NCI-H1092 (cell line): ENCODE measurements around the gene LIPC.
A peak's percentile ranks its signal among the peaks of the same experiment; 100 is the strongest.

Experiments
- DNase-seq: peaks from one replicate; lab custom pipeline; 2025; lab: John Stamatoyannopoulos, UW

The LIPC gene

DNA sequence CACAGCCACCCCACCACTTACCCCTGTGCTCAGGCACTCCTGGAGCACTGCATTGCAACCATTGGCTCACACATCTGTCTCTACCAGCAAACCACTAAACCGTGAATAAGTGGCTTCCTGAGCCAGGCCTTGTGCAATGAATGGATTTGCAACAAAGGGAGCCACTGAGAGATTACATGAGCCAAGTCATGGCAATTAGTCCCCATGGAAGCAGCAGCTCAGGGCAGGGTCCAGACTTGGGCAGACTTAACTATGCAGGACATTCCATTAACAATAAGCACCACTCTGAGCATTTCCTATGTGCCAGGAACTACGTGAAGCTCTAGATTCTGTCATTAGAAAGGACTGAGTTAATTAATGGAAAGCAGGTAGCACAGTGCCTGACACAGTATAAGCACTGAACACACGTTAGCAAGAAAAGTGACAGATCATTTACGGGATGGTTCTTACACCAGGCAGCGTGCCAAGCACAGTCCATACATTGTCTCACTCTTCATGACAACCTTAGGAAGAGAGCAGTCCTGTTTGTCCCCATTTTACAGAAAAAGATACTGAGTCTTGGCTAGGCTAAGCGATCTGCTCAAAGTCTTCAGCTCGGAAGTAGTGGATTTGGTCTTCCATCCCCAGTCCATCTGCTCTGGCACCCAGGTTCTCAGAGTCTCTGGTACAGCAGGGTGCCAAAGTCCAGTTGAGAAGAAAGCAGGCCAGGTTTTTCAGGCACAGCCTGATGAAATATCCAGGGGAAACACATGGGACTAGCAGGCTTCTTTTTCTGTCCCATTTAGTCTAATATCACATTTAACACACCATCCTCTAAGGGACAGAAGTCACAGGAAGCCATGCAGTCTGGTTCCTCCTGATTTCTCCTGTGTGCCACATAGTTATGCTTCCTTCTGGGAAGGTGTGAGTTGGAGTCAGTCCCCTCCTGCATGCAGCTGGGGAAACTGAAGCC is 44.1 kb downstream of the LIPC start:
- peak; percentile 86 for DNase-seq

DNA sequence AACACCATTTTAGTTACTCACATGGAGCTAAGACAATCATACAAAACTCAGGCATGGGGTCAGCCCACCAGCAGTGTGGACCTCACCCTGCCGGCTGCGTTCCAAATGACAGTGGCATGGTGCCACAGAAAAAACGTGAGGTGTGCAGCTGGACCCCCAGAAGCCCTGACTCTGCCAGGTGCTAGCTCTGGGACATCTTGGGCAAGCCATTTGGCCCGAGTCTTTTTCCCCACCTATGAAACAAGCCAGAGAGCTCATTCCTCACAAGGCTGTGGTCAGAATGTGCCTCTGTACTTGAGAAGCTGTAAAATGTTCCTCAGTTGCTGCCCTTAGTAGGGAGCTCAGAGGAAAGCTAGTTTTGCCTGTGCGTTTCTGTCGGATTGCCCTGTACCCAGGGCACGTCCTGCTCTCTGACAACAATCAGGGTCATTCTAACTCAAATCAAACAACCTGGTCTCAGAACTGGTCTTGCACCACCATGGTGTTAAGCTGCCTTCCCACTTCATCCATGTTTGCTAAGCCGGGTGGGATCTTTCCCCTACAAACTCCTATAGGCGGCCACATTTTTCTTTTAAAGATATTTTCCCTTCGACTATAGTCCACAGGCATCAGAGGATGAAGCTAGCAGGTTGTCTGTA is 44.9 kb downstream of the LIPC start:
- no peak for DNase-seq

DNA sequence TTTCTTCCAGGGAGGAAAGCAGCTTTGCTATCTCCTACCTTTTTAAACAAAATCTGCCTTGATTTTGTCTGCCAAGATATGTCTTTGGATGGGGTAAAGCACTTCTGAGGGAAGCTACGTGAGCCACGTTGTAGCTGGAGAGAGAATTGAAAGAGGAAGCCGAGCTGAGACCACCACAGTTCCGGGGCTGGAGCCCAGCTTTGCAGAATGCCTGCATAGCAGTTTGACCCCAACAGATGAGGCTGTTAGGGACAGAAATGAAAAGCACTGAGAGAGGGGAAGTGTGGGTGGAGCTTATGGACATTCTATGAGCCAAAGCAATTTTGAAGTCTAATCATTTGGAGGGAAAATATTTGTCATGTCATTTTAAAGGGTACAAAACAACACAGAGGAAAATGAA is 45.4 kb downstream of the LIPC start:
- DNase-seq, result no peak

DNA sequence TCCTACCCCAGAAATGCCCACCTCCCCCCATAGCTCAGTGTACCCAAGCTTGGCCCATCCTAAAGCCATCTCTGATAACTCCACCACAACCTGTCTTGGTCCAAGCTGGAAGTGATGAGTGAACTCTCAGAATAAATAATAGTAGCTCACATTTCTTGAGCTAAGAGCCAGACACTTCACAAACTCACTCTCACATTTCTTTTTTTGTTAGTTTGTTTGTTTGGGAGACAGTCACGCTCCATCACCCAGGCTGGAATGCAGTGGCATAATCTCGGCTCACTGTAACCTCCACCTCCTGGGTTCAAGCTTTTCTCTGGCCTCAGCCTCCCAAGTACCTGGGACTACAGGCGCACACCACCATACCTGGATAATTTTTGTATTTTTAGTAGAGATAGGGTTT is 46.2 kb downstream of the LIPC start:
- no peak for DNase-seq

DNA sequence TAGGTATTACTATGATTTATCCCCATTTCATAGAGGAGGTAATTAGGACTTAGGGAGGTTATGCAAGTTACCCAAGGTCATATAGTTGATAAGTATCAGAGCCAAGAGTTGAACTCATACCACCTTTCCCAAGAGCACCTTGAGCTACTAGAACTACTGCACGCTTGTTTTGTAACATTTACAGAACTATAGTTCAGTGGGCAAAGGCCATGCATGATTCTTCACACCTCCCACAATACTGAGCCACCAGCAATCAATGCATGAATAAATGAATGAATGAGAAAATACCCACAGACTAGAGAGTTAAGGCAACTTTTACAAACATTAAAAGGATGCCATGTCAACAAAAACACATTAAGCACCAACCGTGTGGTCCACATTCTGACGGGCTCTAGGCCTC is 46.8 kb downstream of the LIPC start:
- DNase-seq, result no peak

DNA sequence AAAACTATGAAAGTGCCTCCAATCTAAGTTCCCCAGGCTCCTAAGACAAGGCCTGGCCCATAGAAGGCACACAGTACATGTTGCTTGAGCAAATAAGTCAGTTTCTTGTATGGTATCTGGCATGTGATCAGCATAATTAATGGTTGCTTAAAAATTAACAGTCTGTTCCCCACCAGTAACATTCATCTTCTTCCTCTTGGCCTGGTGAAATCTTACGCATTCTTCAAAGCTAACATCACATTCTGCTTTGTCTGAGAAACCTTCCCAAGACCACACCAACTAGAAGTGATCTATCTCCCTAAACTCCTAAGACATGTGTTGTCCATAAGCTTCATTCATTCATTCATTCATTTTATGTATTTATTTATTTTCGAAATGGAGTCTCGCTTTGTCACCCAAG is 48.1 kb downstream of the LIPC start:
- DNase-seq, result no peak

DNA sequence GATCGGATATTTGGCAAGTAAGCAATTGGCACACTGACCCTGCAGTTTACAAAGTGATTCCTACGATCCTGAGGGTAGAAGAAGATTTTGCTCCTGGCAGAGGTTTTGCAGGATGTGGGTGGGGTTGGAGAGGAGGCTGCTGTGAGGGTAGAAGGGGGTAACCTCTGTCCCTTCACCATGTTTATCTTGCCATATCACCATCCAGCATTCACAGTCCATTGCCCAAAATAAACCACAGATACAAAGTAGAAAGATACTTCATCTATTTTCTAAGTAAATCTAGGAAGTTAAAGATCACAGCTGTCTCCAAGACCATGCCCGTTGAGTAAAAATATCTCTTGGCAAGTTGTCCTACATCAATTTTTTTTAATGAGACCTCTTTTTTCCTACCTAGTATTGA is 51.6 kb downstream of the LIPC start:
- DNase-seq, result no peak

DNA sequence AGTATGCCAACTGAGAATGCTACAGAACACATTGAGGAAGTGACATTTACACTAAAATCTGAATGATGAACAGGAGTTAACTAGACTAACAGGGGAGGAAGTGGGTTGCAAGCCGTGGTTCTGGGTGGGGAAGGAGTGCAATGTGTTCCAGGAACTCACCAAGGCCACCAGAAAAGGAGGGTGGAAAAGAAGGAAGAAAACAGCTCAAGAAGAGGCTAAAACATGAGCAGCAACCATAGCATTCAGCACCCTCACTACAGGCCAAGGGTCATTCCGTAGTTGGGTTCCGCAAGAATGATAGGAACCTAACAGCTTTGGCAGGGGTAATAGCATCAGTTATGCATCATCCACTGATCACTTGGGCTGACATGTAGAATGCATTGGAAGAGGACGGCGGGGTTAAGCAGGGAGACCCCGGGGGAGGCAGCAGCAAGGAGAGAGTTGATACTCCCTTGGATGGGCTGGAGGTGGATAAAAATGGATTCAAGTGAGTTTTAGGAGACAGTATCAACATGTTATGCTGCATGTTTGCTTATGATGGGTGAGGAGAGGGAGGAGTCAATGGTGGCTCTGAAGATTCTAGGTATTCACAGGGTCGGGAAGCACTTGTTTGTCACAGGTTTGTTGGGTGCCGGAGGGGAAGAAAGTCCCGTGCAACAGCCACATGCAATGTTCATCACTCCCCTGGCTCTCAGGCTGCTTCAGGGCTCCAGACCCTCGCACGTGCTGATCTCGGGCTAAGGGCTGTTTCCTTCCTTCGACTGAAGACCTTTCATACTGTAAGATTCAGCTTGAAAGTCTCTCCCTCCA is 53.2 kb downstream of the LIPC start:
- no peak for DNase-seq

DNA sequence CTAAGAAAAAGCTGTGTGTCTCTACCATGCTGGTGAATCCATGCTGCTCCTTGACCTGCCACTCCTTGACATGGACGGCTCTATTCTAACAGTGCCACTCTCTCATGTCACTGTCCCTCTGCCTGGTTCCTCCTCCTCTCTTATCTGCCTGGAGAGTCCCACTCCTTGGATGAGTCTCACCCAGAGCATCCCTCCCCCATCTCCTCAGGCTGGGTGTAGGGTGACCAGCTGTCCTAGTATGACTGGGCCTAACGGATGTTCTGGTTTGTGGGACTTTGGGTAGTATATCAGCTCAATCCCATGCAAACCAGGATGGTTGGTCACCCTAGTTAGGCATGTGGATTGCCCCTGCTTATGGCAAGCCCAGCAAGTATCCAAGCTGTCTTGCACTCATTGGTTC is 54.3 kb downstream of the LIPC start:
- no peak for DNase-seq

DNA sequence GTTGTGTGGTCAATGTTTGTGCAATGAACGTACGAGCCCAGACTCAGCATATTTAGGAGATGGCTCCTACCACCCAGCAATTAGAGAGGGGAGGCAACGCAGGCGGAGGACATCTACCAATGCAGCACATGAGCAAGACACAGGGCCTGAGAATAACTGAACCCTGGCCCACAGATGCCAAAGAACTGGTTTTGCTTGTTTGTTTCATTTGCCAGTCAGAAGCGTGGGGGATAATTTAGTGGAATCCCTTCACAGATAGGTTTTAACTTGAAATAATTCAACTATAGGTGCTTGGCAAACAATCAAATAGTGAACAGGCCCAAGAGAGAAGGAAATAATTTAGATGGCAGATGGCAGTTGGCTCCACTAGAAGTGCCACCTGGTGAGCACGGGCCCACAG is 54.8 kb downstream of the LIPC start:
- no peak for DNase-seq

DNA sequence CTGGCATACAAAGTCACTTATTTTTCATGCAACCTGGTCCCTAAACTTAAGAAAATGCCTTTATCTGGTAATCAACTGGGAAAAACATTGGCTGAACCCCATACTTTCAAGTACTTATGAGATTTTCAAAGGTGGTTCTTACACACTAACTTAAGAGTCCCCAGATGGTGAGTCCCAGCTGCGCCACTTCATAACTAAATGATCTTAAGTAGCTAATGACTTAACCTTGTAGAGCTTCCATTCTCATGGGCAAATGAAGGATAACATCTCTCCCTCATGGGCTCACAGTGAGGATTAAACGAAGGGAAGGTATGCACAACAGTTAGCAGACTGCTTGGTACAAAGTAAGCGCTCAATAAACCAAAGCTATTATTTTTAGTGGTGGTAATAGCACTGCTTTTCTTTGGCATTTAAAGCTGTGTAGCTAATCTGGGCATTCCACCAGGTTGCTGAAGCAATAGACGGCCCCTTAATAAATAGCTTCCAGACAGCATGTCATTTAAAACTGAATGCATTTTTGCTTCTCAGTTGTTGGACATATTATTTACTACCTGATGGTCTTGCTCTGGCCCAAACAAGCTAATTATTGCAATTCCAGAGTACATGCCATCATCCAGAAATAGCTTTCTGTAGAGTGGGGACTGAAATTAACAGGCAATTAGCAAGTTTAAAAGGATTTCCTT is 55.4 kb downstream of the LIPC start:
- no peak for DNase-seq

DNA sequence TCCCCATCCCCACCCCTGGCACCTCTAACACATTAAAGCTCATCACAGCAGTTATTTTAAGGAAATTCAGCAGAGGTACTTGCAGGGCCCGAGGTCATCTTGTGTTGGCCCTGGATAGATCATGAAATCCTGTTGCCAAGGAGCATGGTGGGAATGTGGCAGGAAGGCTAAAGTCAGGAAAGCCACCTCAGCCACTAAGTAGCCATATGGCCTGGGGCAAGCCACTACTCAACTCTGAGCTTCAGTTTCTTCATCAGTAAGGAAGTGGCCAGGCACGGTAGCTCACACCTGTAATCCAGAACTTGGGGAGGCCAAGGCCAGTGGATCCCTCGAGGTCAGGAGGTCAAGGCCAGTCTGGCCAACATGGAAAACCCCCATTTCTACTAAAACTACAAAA is 55.9 kb downstream of the LIPC start:
- no peak for DNase-seq

DNA sequence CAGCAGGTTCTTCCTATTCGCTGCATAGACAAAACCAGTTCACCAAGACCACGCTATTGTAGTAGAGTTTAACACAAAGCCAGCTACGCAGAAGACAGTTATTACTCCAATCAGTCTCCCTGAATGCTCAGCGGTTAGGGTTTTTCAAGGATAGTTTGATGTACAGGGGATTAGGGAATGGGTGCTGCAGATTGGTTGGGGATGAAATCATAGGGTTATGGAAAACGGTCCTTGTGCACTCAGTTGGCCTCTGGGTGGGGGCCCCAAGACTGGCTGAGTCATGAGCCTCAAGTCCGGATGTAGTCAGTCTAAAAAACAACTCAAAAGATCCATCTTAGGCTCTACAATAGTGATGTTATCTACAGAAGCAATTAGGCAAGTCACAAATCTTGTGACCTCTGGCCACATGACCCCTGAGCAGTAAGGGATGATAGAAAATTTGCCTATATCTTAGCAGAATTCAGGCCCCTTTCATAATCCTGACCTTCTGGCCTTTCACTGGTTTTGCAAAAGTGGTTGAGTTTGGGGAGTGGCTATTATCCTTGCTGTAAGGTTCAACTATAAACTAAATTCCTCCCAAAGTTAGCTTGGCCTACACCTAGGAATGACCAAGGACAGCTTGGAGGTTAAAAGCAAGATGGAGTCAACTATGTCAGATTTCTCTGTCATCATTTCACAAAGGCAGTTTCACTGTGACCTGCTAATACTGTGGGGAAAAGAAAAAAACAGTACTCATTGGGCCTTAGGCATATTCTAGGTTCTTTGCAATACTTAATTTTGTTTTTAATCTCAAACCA is 57.7 kb downstream of the LIPC start:
- DNase-seq, result no peak

DNA sequence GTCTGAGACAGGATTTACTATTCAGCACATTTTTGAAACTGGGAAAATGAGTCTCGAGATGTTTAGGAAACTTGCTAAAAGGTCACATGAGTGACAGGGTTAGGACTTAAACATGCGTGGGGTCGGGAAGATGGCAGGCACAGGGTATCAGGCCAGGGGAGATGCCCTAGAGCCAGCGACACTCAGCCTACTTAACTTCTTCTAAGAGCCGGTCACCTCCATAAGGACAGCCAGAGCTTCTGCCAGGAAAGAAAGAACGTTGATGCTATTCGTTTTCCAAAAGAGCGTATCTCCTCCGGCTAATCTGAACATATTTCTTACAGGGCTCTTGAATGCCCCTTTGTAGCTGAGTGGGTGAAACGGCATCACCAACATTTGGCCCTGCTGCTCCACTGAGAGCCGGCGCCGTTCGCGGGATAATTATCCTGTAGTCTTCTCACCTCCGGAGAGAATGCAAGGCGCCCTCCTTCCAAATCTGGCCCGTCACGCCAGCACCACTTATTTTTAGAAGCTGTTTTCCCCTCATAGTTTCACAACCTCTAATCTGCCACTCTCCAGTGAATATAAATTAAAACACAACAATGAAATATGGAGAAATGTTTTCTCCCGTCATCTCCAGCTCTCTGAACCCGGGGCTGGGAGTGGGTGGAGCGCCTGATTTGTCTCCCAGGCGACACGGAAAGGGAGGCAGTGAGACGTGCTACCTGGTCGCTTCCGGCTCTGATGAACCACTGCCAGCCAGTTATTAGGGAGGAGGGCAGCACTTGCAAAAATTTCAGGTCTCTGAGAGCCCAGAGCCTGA is 58.5 kb downstream of the LIPC start:
- DNase-seq, result no peak

DNA sequence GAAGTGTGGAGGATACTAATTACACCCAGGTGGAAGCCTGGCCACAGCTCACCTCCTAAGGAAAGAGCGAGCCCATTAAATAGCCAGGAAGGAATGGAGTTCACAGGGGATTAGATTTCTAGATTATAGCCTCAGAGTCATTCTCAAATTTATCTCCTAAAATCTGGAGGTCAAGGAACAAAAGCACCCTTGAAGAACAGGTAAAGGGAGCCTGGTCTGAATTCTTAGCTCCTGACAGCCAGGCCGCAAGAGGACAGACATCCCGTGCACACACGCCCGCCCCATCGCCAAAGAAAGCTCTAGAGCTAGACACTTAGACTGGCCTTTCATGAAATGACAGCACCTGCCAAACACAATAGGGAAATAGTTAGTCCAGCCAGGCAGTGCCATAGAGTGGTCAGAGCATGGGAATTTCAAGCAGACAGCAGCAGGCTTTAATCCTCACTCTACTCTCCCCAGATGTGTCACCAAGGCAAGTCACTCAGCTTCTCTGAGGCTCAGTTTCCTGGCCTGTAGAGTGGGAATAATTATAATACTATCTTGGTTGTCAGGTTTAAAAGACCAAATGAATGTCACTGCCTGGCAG is 59.2 kb downstream of the LIPC start:
- no peak for DNase-seq

DNA sequence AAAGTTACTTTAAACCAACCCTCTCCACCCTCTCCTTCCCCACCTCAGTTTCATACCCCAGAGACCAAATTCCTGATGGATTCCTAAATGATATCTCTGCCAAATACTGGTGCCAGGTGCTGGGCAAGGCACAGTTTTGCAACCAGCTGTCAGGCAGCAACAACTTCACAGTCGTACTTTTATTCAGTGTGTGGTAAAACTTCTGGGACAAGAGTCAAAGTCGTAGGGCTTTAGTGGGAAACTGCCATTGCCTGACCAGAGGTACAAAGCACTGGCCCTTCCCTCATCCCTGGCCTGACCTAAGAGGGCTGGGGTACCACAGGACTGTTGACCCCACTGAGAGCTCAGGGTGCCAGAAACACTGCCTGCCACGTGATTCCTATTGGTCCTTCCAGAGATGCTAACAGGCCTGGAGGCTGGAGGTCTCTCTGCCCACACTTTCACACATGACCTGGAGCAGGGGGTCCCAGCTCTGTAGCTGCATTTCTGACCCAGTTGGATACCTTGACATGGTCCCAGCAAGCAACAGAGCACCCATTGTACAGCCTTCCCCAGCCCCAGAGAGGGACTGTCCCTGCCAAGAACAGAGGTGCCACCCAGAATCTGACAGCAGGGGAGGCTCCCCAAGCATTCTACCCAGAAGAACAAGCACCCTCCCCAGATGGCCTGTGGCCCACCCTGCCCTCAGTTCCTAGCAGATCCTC is 59.9 kb downstream of the LIPC start:
- DNase-seq, result no peak

DNA sequence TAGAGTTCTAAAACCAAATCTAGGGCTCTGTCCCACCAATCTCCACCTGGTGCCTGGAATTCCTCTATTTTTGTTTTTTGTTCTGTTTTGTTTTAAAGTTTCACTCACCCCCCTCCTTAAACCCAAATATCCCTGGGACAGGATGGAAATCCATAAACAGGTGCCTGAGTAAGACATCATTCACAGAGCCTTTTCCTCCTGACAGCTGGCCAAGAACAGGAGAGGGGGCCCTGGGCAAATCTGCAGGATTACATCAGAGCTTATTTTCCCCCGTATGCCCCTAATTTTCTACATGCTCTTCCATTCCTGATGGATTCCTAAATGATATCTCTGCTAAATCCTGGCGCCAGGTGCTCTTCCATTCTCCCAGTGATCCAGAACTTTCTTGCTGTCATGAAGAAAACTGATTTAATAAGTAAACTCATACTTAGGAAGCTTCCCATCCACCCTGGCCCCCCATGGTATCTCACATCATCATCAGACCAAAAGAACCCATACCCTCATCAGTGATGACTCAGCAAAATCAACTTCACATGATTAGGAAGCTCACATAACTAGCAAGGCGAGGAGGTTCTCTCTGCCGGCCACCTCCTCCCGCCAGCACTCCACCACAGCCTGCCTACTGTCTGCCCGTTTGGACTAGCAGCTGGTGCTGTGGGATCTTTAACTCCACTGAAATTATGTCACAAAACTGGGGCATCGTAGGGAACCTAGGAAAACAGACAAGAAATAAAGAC is 61.0 kb downstream of the LIPC start:
- DNase-seq, result no peak

DNA sequence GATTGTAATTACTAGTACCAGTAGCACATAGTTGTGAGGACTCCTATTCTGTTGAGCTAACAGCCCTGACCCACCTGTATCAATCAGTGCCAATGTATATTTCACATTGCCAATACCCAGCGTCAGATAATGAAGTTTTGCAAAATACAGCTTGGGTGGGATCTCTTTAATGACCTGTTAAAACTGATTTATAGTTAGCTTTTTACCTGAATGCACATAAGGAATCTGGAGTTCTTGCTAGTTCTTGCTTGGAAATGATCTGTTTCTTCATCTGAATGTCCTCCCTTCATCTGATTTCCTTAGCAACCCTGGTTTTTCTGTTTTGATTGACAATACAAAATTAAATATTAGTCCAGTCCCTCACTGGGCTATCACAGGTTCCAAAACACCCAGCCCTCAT is 62.8 kb downstream of the LIPC start:
- DNase-seq, result no peak

DNA sequence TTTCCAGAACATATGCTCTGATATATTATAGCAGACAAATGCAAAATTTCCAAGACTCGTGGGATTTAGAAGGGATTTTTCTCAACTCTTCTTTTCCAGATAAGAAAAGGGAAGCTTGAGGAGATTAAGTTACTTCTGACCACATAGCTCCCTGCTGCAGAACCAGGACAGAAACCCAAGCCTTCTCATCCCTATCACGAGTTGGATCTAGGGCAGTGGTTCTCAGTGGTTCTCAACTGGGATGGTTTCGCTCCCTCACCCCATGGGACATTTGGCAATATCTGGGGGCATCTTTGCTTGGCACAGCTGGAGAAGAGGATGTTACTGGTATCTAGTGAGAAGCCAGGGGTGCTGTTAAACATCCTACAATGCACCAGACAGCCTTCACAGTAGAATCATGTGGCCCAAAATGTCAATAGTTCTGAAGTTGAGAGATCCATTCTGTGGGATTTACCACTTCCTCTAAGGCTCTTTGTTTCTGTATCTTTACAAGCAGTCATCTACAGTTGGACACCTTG is 64.2 kb downstream of the LIPC start:
- DNase-seq, result no peak
